KMS-11 (cell line): Measurements from ENCODE around the gene ATP8B3.

Source experiments
- H2AFZ ChIP-seq: fragments of 200-600 bp; sonication (generic); 2 replicates; pipeline ENCODE4 v1.6.1; 2016; ENCODE audit warnings: antibody characterized with exemption, mixed run types, low read depth
- H3K27ac ChIP-seq: fragments of 200-600 bp; sonication (generic); 2 replicates; pipeline ENCODE4 v1.6.1; 2016; ENCODE audit warnings: mild to moderate bottlenecking, mixed run types
- H3K27me3 ChIP-seq: fragments of 200-600 bp; sonication (generic); 2 replicates; pipeline ENCODE4 v1.6.1; 2017; ENCODE audit warnings: mild to moderate bottlenecking, low read depth, mixed run types, moderate library complexity; ENCODE audit not compliant: insufficient read depth
- H3K36me3 ChIP-seq: fragments of 200-600 bp; sonication (generic); 2 replicates; pipeline ENCODE4 v1.6.1; 2017; ENCODE audit warnings: mild to moderate bottlenecking, mixed run types; ENCODE audit not compliant: insufficient read depth
- H3K4me1 ChIP-seq: fragments of 200-600 bp; sonication (generic); 2 replicates; pipeline ENCODE4 v1.6.1; 2016; ENCODE audit warnings: mild to moderate bottlenecking, low read depth, mixed run types; ENCODE audit not compliant: poor library complexity, severe bottlenecking
- H3K4me2 ChIP-seq: fragments of 200-600 bp; sonication (generic); 2 replicates; pipeline ENCODE4 v1.7.0; 2016; ENCODE audit warnings: mild to moderate bottlenecking, mixed run types
- H3K4me3 ChIP-seq: fragments of 200-600 bp; sonication (generic); IDR thresholded peaks from 2 replicates; pipeline ENCODE4 v1.6.1; 2017; ENCODE audit warnings: low read depth, low read length, mixed read lengths; ENCODE audit not compliant: insufficient read depth
- H3K79me2 ChIP-seq: fragments of 200-600 bp; sonication (generic); 2 replicates; pipeline ENCODE4 v1.6.1; 2016; ENCODE audit warnings: low read depth, mixed run types; ENCODE audit not compliant: insufficient read depth
- H3K9ac ChIP-seq: fragments of 200-600 bp; sonication (generic); 2 replicates; pipeline ENCODE4 v1.6.1; 2016; ENCODE audit warnings: mild to moderate bottlenecking, mixed run types
- H4K20me1 ChIP-seq: fragments of 200-600 bp; sonication (generic); 2 replicates; pipeline ENCODE4 v1.6.1; 2016; ENCODE audit warnings: mild to moderate bottlenecking, mixed run types; ENCODE audit not compliant: insufficient read depth
- CTCF ChIP-seq: fragments of 200-600 bp; sonication (generic); conservative IDR thresholded peaks from 2 replicates; pipeline ENCODE4 v1.6.1; 2017; ENCODE audit warnings: low read depth, mild to moderate bottlenecking, antibody characterized with exemption, low read length, moderate library complexity, mixed read lengths

ATP8B3 gene

DNA sequence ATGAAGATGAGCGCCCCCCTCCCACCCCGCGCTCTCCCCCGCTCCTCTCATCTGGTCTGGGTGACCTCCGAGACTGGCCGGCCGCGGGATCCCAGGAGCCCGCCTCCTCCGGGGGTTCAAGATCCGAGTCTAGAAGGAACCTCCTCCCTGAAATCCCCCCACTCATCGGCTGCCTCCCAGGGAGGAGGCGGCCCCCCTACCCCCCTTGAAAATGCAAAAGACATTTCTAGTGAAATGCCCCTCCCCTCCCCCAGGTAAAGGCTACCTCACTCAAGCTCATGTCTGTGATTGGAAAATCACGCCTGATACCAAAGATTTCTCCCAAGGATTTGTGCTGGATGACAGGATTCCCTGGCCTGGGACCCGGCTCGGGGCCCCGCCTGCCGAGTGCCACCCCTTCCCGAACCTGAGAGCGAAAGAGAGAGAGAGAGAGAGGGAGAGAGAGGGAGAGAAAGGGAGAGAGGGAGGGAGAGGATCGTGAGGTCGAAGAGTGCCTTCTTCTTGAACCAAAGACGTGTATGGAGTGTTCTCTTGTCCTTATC is 35.4 kb downstream of the ATP8B3 start:
- Histone ChIP-seq H3K27ac (no peak overlapping the region), H3K9ac (no peak overlapping the region), H3K79me2 (no peaks in the 10 kb centered on the region), H3K4me2 (no peak overlapping the region), H4K20me1 (no peaks in the 10 kb centered on the region), H3K4me3 (no peak overlapping the region), H2AFZ (no peak overlapping the region), H3K27me3 (peaks cover 87% of the 10 kb centered on the region), H3K4me1 (no peaks in the 10 kb centered on the region), H3K36me3 (no peaks in the 10 kb centered on the region)
- no peak for TF ChIP-seq CTCF

DNA sequence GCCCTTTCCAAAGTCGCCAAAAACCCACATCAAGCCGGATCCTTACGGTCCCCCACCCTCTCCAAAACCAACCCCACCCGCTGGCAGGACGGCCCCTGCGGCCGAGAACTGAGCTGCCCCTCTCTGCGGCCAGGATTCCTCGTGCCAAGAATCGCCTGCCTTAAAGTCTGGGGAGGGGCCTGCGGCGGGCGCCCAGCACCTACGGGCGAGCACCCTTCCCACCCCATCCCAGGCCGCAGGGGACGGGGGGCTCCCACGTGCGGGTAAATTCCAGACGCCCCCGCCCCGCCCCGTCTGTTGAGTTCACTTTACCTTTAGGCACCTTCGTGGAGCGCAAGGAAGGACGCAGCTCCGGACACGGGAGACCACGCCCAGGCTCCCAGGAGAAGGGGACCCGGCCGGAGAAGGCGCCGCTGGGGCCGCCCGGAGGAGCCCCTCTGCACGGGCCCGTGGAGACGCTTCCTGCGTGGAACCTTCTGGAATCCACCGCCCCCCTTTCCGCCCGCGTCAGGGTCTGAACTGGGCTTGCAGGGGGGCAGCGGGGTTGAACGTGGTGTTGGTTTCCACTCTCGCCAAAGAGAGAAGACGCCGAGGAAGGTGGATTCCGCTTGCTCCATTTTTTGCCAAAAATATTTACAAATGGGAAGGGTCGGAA is 36.0 kb downstream of the ATP8B3 start:
- Histone ChIP-seq H3K4me2 (no peak overlapping the region), H3K9ac (no peak overlapping the region), H3K79me2 (no peaks in the 10 kb centered on the region), H3K4me1 (no peaks in the 10 kb centered on the region), H3K27me3 (peaks cover 89% of the 10 kb centered on the region), H3K27ac (no peak overlapping the region), H2AFZ (no peak overlapping the region), H3K36me3 (no peaks in the 10 kb centered on the region), H4K20me1 (no peaks in the 10 kb centered on the region), H3K4me3 (no peak overlapping the region)
- no peak for TF ChIP-seq CTCF

DNA sequence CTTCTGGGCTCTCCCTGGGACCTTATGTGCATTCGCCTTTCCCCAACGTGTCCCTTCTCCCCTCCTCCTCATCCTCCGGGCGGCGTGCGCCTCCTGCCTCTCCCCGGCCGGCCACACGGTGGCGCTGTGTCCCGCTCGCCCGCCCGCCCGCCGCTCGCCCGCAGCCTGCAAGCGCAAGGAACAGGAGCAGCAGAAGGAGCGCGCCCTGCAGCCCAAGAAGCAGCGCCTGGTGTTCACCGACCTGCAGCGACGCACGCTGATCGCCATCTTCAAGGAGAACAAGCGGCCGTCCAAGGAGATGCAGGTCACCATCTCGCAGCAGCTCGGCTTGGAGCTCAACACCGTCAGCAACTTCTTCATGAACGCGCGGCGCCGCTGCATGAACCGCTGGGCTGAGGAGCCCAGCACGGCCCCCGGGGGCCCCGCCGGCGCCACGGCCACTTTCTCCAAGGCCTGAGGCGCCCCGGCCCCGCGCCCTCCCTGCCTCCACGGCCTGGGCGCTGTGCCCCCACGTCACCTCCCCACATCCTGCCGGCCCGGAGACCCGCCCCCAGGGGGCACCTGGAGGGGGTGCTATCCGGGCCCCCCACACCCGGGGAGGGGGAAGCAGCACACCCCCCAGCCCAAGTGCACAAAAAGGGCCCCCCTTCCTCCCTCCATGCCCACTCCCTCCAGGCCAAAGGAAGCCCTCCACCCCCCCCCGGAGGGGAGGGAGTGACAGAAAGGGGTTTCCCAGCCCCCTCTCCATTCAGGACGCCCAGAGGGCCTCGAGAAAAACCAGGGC is 36.9 kb downstream of the ATP8B3 start:
- H4K20me1 ChIP-seq: no peaks in the 10 kb centered on the region
- no peaks in the 10 kb centered on the region for H3K36me3 ChIP-seq
- H3K4me1 ChIP-seq: no peaks in the 10 kb centered on the region
- no peak overlapping the region for H2AFZ ChIP-seq
- H3K27me3 ChIP-seq: peaks cover 89% of the 10 kb centered on the region
- H3K79me2 ChIP-seq: no peaks in the 10 kb centered on the region
- peak; percentile 41; the same call in 1 of the 2 replicates for TF ChIP-seq CTCF
- H3K4me2 ChIP-seq: no peak overlapping the region
- no peak overlapping the region for H3K4me3 ChIP-seq
- no peak overlapping the region for H3K9ac ChIP-seq
- H3K27ac ChIP-seq: no peak overlapping the region

DNA sequence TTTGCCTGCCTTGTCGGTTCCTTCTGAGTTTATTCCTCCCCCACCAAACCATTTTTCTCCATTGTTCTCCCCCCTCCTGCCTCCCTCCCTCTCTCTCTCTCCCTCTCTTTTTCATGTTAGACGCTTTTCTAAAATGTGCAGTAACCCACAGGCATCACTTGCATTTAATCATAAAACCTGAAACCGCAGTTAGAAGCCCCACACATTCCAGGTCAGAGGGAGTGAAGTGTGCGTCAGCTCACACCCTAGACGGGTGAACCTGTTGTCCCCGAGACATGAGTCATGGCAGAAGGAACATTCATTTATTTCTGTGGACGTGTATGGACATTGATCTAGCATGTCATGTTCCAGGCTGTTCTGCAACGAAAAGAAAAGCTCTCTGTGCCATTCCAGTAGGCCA is 38.9 kb downstream of the ATP8B3 start:
- H3K27ac ChIP-seq: no peak overlapping the region
- H3K4me2 ChIP-seq: no peak overlapping the region
- H3K4me1 ChIP-seq: no peaks in the 10 kb centered on the region

More for the DNA sequence above, 38.9 kb downstream of the ATP8B3 start:
- Histone ChIP-seq H3K79me2 (no peaks in the 10 kb centered on the region), H2AFZ (no peak overlapping the region), H4K20me1 (no peaks in the 10 kb centered on the region), H3K9ac (no peak overlapping the region), H3K27me3 (peaks cover 87% of the 10 kb centered on the region), H3K36me3 (no peaks in the 10 kb centered on the region), H3K4me3 (no peak overlapping the region)
- TF ChIP-seq CTCF: no peak
